K562 (cell line): ENCODE data around the gene LEPROT. TPM values are rescaled to one million over a fixed set of nuclear protein-coding genes. Genes with fewer than 3 reads are reported as not detected.

Source experiments
- FOXJ3 ChIP-seq: sonication (generic); formaldehyde crosslinking; IDR thresholded peaks from 2 replicates; pipeline ENCODE4 v1.4.0; 2020; ENCODE audit warnings: mild to moderate bottlenecking, missing genetic modification reagents
- FUS ChIP-seq: fragments of 200-400 bp; formaldehyde crosslinking; optimal IDR thresholded peaks from 2 replicates; pipeline ENCODE3; 2017; ENCODE audit warnings: low read depth, low read length
- GATA2 ChIP-seq: sonication (generic); formaldehyde crosslinking; IDR thresholded peaks from 2 replicates; pipeline ENCODE4 v1.4.0; 2020; ENCODE audit warnings: mild to moderate bottlenecking, missing genetic modification reagents
- GTF2A2 ChIP-seq: IDR thresholded peaks from 2 replicates; pipeline ENCODE4 v1.6.1; 2016; ENCODE audit warnings: mild to moderate bottlenecking, missing genetic modification characterization, missing compliant biosample characterization
- KAT8 ChIP-seq: fragments of 450-650 bp; IDR thresholded peaks from 2 replicates; pipeline ENCODE4 v1.6.1; 2016; ENCODE audit warnings: low read depth, mild to moderate bottlenecking
- KLF10 ChIP-seq: fragments of 250-450 bp; sonication (Bioruptor Pico); IDR thresholded peaks from 2 replicates; pipeline ENCODE4 v1.6.1; 2021; ENCODE audit warnings: matching md5 sums
- KLF16 ChIP-seq: IDR thresholded peaks from 2 replicates; pipeline ENCODE4 v1.6.1; 2016; ENCODE audit warnings: antibody characterized with exemption
- MTF1 ChIP-seq: fragments of 250-450 bp; sonication (Bioruptor Pico); IDR thresholded peaks from 2 replicates; pipeline ENCODE4 v1.9.0; 2021; ENCODE audit warnings: moderate library complexity, mild to moderate bottlenecking, inconsistent platforms, borderline replicate concordance
- NFE2 ChIP-seq: IDR thresholded peaks from 2 replicates; pipeline ENCODE4 v1.6.1; 2014; ENCODE audit warnings: antibody characterized with exemption, low read depth
- polyA plus RNA-seq, 8 experiments: library from polyadenylated mRNA; depleted of rRNA in 4 of 8; stranded (reverse) in 5 of 8; unstranded in 3 of 8; fragments of >200 nt; fragmentation: Nextera tagmentation in 2 of 8; fragmentation: Illumina TruSeq in 1 of 8; extraction: Ambion mirVana in 2 of 8; extraction: Trizol in 1 of 8; gene quantifications; 2 replicates each; pipeline versions ENCODE4 v1.2.1 to v1.2.3, GENCODE V29; 2011 to 2014; ENCODE audit warnings: inconsistent platforms in 1 of 8, missing spikeins in 1 of 8
- total RNA-seq, 7 experiments: library from RNA; depleted of rRNA in 6 of 7; stranded (reverse); fragments of >200 nt in 6 of 7; fragmentation: Illumina TruSeq in 2 of 7; extraction: Trizol in 2 of 7; gene quantifications; 2 replicates each; pipeline versions ENCODE4 v1.2.1 to v1.2.3, GENCODE V29; 2011 to 2021; ENCODE audit warnings: low replicate concordance in 1 of 7
- TF ChIP-seq, protein P1 (sequence below): fragments of 200-800 bp; sonication (Bioruptor generic); IDR thresholded peaks from 2 replicates; pipeline ENCODE4 v1.6.1; 2017; ENCODE audit warnings: missing genetic modification characterization, missing compliant biosample characterization
- TF ChIP-seq, protein P2 (sequence below): sonication (generic); formaldehyde crosslinking; IDR thresholded peaks from 2 replicates; pipeline ENCODE4 v1.8.0; 2022; ENCODE audit warnings: missing genetic modification reagents, mild to moderate bottlenecking, borderline replicate concordance

Gene LEPROT
- total and polyA plus RNA-seq, 9 of the 15 experiments (the other 6 are each of a cell fraction or from before 2014, with no cell fraction given) = 28.1 to 97.5 (median 45.8) TPM

DNA sequence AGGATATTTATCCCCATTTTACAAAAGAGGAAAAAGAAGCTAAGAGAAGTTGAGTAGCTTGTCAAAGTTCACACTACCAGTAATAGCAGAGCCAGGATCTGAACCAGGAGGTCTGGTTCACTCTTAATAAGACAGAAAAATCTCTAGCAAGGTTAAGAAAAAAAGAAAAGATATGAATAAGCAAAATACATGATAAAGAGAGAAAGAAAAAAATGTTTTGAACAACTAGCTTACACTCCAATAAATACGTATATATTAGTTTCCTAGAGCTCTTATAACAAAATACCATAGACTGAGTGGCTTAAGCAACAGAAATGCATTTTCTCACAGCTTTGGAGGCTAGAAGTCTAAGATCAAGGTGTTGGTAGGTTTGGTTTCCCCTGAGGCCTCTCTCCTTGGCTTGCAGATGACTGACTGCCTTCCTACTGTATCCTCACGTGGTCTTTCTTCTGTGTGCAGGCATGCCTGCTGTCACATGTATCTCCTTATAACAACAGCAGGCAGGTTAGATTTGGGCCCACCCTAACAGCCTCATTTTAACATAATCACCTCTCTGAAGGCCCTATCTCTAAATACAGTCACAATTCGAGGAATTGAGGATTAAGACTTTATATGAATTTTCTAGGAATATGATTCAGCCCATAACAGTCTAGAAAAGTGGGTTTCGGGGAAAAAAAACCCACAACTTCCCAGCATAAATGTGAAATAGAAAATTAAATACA is 60.4 kb downstream of the LEPROT start (continued):
- TF ChIP-seq KLF10 (CRISPR knock-in tag) (no peak), KLF16 (peak; percentile 34; the same call in 1 of the 2 replicates), FUS (no peak), NFE2 (peak; percentile 58), GTF2A2 (tag) (no peak), FOXJ3 (CRISPR knock-in tag) (no peak), MTF1 (CRISPR knock-in tag) (no peak), GATA2 (peak; percentile 71), KAT8 (no peak)
- TF ChIP-seq, protein P1, sequence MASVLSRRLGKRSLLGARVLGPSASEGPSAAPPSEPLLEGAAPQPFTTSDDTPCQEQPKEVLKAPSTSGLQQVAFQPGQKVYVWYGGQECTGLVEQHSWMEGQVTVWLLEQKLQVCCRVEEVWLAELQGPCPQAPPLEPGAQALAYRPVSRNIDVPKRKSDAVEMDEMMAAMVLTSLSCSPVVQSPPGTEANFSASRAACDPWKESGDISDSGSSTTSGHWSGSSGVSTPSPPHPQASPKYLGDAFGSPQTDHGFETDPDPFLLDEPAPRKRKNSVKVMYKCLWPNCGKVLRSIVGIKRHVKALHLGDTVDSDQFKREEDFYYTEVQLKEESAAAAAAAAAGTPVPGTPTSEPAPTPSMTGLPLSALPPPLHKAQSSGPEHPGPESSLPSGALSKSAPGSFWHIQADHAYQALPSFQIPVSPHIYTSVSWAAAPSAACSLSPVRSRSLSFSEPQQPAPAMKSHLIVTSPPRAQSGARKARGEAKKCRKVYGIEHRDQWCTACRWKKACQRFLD (CRISPR knock-in tag) = no peak
- TF ChIP-seq, protein P2, sequence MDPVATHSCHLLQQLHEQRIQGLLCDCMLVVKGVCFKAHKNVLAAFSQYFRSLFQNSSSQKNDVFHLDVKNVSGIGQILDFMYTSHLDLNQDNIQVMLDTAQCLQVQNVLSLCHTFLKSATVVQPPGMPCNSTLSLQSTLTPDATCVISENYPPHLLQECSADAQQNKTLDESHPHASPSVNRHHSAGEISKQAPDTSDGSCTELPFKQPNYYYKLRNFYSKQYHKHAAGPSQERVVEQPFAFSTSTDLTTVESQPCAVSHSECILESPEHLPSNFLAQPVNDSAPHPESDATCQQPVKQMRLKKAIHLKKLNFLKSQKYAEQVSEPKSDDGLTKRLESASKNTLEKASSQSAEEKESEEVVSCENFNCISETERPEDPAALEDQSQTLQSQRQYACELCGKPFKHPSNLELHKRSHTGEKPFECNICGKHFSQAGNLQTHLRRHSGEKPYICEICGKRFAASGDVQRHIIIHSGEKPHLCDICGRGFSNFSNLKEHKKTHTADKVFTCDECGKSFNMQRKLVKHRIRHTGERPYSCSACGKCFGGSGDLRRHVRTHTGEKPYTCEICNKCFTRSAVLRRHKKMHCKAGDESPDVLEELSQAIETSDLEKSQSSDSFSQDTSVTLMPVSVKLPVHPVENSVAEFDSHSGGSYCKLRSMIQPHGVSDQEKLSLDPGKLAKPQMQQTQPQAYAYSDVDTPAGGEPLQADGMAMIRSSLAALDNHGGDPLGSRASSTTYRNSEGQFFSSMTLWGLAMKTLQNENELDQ = no peak
